A673 (cell line): ENCODE measurements around the gene ZBTB2.

ENCODE experiments used
- CTCF ChIP-seq: fragments of 300-800, 200-600 bp; sonication (generic); conservative IDR thresholded peaks from 2 replicates; pipeline ENCODE4 v1.5.1; 2017; ENCODE audit warnings: low read depth, mild to moderate bottlenecking, antibody characterized with exemption, low read length, moderate library complexity, mixed read lengths
- EZH2 ChIP-seq: fragments of 200-600 bp; sonication (generic); IDR thresholded peaks from 2 replicates; pipeline ENCODE4 v1.6.1; 2017; ENCODE audit warnings: borderline replicate concordance, low read depth, mild to moderate bottlenecking, mixed read lengths, antibody characterized with exemption, low read length; ENCODE audit not compliant: poor library complexity, severe bottlenecking

- no peak for TF ChIP-seq CTCF
- no peak for TF ChIP-seq EZH2
These were observed 52.0 kb downstream of the ZBTB2 start for GRCh38 chr6:151339369-151339768.
